ENCODE data around the gene CNNM2.
"Not testable (repeated sequence)": the region's sequence is repeated elsewhere in the genome, so short reads cannot be mapped to it uniquely, and the experiment has no call there.

The CNNM2 gene

DNA sequence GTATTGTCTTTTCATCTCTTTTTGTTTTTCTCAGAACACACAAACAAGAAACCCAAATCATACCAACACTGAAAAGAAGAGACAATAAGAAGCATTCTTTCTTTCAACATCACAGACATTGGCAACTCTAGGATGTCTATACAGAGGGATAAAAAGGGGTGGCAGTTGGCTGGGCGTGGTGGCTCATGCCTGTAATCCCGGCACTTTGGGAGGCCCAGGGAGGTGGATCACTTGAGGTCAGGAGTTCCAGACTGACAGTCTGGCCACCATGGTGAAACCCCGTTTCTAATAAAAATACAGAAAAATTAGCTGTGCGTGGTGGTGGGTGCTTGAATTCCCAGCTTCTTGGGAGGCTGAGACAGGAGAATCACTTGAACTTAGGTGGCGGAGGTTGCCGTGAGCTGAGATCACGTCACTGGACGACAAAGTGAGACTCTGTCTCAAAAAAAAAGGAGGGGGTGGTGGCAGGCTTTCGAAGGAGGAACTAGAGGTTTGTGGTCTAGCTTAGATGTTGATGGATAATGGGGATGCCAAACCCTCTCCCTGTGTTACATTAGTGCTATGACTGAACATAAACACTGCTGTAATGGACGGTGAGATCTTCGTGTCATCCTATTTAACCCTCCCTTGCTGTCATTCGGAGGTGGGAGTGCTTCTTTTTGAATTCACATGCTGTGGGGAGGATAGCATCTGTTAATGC lies 9.4 kb downstream of the CNNM2 start:
- DNase-seq = peak; percentile 74 to 81

DNA sequence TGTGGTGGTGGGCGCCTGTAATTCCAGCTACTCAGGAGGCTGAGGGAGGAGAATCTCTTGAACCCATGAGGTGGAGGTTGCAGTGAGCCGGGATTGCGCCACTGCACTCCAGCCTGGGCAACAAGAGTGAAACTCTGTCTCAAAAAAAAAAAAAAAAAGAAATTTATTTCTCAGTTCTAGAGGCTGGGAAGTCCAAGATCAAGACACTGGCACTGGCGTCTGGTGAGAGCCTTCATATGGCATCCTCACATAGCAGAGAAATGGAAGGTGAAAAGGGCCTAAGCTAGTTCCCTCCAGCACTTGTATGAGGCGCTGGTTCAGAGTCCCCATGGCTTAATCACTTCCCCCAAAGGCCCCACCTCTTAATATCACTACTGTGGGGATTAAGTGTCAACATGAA lies 10.3 kb downstream of the CNNM2 start:
- not testable (repeated sequence) for DNase-seq

DNA sequence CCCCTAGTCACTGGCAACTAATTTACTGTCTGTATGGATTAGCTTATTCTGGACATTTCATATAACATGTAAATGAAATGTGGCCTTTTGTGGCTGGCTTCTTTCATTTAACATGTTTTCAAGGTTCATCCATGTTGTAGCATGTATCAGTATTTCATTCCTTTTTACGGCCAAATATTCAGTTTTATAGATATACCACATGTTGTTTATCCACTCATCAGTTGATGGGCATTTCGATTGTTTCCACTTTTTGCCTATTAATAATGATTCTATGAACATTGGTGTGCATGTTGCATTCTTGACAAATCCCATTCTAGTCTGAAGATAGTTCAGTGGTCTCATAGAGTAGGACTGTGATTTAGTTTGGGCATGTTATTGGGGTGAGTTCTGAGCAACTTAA lies 12.6 kb downstream of the CNNM2 start:
- no peak for DNase-seq

DNA sequence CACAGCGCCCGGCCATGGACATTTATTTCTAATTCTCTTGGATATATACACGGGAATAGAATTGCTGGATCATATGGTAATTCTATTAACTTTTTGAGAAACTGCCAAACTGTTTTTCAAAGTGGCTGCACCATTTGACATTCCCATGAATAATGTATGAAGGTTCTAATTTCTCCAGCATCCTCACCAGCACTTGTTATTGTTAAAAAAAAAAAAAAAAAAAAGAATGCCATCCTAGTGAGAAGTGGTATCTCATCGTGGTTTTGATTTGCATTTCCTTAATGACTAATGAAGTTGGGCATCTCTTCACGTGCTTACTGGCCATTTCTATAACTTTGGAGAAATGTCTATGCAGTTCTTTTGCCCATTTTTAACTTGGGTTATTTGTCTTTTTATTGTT lies 13.5 kb downstream of the CNNM2 start:
- DNase-seq = no peak

DNA sequence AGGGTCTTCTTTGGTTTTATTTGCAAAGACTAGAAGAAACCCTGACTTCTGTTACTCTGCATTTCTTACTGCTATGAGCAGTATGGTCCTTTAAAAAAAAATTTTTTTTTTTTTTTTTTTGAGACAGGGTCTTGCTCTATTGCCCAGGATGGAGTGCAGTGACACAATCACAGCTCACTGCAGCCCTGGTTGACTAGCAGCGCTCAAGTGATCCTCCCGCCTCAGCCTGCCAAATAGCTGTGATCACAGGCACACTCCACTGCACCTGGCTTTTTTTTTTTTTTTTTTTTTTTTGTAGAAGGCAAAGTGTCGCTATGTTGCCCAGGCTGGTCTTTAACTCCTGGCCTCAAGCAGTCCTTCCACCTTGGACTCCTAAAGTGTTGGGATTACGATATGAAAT lies 17.4 kb downstream of the CNNM2 start:
- DNase-seq = no peak

DNA sequence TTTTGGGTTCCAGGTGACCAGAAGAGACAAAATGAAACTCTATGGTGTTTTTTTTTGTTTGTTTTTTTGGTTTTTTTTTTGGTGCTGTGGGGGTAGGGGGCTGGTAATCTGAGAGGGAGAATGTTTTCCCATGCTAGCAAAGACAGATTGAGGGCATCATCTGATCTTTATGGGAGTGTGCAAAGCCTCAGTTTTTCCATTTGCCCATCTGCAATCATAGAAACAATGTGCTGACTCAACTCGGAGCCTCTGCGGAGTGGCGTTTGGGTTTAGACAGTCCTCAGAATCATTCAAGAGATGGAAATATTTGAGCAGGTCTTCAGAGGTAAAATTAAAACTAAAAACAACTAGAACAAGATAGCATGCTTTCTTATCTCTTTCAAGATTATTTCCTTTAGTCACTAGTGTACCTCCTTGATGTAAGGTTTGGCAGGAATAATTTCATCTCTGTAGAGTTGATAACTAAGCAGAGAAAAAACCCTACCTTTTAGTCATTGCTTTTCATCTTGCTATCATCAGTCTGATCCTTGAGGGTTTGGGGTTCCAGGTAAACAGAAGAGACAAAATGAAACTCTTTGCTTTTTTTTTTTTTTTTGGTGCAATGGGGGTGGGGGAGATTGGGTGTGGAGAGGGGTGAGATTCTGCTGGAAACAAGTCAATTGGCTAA lies 18.0 kb downstream of the CNNM2 start:
- DNase-seq = no peak

DNA sequence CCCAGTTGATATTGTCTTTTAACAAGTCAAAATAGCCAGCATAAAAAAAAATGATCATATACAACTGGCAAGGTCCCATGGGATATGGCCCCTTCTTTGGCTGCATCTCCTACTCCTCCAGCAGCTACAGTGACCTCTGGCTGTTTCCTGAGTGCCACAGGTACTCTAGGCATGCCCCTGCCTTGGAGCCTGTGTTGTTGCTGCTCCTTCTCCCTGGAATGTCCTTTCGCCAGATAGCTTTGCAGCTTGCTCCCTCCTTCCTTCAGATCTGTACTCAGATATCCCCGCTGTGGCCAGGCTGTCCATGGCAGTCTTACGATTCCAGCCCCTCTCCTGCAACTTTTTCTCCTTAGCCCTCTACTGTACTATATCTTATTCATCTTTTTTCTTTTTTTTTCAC lies 23.3 kb downstream of the CNNM2 start:
- DNase-seq = no peak

DNA sequence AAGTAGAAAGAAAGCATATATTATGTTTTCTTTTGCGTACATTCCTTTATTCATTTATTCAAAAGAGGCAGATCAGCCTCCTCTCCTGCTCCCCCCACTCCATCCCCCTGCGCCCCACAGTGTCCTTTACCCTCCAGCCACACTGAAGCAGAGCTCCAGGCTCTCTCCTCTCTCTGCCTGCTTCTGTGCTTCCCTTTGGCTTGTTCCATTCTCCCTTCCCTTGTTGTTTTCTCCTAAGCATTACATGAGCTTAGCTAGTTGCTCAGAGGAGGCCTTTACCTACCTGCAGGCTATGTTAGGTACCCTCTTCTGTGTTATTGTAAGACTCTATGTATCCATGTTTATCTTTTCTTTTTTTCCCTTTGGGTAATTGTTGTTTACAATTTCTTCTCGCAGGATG lies 27.4 kb downstream of the CNNM2 start:
- no peak for DNase-seq

DNA sequence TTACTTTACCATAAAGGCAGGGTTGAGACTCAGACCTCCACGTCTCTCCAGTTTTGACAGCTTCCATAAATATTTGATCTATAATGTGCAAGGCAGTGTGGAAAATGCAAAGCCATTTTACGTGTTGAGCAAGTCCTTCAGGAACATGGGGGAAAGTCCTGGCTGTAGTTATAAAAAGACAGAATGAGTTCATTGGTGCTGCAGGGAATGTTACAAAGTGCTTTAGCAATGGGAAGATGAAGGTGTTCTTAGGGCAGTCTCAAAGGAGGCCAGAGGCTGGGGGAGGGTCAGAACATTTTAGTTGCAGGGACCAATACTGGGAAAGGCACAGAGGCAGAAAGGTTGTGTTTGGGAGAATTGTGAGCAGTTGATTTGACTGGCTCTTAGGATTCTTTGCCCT lies 27.9 kb downstream of the CNNM2 start:
- no peak for DNase-seq

DNA sequence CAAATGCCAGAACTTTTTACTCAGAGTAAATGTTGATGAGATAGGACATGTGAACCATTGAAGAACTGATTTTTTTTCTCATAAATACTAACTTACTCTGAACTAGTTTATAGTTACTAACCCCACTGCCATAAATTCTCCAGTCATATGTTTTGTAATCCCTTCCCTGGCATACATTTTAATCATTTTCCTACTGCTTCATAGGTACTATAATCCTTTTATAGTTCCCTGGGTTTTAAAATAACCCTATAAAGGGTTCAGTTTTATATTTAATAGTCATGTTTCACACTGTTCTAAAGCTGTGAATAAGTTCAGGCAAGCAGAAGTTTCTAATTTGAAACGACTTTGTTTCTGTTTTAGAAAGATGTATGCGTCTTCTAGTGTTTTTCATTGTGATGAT lies 28.9 kb downstream of the CNNM2 start:
- no peak for DNase-seq

DNA sequence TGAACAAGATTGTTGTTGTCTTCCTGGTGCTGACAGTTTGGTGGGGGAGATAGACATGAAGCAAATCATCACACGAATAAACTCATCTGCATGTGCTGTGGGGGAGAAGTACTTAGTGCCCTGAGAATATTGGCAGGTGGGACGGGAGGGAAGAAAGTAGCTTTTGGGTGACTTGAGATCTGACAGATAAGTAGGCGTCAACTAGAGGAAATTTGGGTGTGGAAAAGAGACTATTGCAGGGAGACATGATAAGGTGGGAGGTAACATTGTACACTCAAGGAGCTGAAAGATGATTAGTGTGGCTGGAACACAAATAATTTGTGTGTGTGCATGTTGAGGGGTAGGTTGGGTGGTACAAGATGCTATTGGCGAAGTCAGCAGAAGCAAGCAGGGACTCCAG lies 30.1 kb downstream of the CNNM2 start:
- DNase-seq = no peak

DNA sequence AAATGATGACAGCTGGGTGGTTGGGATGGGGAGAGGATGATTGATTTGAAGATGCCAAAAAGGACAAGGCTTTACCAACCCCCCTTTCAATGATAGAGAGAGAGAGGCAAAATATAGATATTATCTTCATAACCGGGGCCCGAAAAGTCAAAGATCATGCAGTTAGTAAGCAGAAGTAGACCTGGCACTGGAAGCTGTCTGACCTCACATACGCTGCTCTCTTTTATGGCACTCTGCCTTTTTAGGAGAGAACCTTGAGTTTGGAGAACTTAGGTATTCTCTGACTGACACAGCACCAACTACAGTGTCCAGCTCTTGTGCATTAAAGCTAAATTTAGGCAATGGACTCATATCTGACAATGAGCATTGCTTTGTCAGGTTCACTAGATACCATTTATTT lies 30.7 kb downstream of the CNNM2 start:
- no peak for DNase-seq

DNA sequence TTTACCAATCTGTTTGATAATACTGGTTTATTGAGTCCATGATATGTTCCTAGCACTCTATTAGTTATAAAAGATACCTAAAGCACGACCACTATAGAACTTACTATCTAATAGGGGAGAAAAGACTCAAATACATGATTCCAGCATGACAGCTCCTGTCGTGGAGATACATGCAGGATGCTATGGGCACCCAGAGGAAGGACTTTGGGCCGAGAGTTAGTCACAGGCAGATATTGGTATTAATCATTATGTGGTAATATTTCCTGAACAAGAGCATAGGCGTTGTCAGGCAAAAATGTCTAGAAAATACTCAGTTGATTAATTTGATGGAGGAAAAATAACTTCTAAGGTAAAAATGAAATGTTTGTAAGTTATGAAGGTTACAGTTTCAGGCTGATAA lies 31.8 kb downstream of the CNNM2 start:
- no peak for DNase-seq

DNA sequence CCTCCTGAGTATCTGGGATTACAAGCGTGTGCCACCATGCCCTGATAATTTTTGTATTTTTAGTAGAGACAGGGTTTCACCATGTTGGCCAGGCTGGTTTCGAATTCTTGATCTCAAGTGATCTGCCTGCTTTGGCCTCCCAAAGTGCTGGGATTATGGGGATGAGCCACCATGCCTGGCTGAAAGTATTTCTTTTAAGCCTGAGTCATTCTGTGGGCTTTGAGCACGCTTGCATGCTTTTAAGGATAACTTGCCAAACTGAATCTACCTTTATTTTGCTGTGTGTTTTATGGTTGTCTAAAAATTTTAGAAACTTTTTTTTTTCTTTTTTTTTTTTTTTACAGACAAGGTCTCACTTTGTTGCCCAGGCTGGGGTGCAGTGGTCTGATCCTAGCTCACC lies 33.2 kb downstream of the CNNM2 start:
- no peak for DNase-seq

DNA sequence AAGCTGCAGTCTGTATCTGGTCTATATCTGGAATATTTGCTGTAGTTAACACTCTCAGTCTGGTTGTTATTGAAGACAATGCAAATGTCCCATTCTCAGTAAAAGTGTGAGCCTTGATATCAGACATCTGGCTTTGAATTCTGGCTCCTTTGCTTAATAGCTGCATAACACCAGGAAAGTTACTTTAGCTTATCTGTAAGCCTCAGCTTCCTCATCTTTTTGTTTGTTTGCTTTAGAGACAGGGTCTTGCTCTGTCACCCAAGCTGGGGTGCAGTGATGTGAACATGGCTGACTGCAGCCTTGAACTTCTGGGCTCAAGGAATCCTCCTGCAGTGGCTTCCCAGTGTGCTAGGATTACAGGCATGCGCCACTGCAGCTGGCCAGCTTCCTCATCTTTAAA lies 41.3 kb downstream of the CNNM2 start:
- no peak for DNase-seq

DNA sequence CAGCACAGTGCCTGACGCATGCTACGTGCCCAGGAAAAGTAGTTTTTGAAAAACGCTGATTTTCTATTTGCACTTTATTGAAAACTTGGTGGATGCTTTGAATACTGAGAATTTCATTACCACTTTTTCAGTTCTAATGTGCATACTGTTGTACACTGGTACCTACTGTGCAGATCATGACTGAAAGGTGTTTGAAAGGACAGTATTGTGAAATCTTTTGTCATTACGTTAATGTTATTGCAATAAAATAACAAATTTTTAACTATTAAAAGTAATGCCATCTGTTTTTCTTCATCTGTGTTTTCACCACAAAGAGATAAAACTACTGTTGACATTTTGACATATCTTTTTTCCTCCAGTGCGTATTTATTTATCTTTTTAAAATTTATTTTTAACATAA lies 42.1 kb downstream of the CNNM2 start:
- DNase-seq = no peak

DNA sequence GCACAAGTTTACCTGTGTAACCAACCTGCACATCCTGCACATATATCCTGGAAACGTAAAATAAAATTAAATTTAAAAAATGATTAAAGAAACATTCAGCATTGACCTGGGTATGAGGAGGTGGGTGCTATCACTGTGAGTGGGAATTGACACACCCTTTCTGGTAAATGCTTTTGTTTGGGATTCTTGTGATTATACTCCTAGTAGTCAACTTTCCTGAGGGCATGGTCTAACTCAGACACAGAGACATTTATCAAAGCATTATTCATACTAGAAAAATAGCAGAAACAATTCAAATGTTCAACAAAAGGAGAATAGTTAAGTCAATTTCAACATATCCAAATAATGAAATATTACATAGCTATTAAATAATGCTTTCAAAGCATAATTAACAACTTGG lies 44.2 kb downstream of the CNNM2 start:
- no peak for DNase-seq

DNA sequence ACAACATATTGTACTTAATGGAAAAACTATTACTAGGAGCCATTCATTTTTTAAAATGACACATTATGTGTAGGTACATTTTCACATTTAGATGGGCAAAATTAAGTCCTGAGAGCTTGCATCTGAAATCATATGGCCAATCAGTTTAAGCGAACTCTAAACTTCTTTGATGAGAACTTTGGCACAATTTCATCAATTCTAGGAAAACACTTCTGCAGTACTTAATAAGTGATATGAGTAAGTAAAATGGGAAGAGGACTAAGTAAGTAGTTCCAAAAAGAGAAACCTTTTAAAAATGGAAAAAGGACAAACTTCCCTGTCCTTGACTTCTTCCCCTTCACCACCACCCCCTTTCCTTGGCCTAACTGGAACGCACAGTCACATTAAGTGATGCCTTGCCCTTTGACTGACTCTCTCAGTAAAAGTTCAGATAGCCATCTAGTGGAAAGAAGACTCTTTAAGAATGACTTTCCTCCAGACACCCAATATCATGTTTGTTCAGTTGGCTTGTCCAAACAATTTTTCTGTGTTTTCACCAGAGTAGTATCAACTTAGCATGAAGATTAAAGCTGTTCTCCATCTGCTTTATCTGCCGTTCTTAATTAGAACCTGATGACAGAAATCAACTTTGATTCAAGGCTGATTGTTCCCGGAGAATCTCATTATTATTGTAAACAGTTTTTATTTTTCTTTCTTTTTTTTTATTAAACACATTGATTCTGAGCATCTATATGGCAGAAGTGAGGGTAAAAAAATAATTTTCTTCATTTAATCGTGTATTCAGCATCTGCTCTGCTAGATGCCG lies 45.1 kb downstream of the CNNM2 start:
- DNase-seq = no peak

DNA sequence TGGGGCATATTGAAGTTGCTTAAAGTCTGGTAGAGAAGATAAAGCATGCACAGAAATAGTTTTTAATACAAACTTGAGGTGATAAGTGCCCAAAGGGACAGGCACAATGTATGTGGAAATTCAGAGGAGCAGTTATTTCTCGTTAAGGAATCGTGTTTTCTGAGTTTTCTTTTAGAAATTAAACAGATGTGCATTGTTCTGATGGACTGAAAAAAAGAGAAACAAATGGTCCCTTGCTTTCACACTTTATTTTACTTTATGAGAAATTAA lies 45.6 kb downstream of the CNNM2 start:
- no peak for DNase-seq

DNA sequence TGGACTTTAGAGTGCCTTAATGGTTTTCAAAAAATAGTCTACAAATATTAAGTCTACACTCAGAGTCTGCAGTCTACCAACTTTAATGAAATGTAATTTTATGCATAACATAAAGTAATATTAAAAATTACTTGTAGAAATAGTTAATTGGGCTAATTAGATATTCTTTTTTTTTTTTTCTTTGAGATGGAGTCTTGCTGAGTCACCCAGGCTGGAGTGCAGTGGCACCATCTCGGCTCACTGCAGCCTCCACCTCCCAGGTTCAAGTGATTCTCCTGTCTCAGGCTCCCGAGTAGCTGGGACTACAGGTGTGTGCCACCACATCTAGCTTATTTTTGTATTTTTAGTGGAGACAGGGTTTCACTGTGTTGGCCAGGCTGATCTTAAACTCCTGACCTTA lies 46.0 kb downstream of the CNNM2 start:
- not testable (repeated sequence) for DNase-seq

DNA sequence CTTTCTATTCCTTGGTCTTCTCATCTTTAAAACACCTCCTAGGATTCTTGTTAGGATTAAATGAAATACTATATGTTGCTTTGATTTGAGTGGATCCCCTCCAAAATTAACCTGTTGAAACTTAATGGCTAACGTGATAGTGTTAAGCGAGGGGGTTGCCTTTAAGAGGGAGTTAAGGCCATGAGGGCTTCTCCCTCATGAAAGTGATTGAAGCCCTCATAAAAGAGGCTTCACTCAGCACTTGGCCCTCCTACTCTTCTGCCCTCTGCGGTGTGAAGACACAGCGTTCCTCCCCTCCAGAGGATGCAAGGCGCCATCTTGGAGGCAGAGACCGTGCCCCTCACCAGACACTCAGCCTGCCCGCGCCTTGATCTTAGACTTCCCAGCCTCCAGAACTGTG lies 46.6 kb downstream of the CNNM2 start:
- no peak for DNase-seq

DNA sequence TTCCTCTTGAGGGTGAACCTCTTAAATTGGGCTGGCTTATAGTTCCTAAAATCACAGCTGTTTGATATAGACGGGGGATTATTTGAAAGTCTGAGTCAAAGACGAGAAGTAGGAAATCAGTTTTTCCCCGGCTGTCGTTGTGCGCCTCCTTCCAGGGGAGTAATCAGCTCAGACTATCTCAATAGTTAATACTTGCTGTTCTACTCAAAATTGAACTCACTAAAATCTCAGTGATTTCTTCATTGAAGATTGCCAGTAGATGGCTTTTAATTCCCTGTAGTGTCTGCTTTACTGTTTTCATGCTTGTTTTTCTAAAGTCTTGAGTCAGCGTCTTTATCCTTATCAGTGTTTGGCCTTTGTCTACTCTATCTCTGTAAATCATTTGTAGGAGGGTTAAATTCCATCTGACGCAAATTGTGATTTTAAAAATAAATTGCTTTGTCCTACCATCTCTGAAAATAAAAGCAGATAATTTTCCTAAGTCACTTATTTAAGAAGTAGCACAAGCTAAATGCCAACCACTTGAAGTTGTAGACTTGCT lies 47.3 kb downstream of the CNNM2 start:
- no peak for DNase-seq

DNA sequence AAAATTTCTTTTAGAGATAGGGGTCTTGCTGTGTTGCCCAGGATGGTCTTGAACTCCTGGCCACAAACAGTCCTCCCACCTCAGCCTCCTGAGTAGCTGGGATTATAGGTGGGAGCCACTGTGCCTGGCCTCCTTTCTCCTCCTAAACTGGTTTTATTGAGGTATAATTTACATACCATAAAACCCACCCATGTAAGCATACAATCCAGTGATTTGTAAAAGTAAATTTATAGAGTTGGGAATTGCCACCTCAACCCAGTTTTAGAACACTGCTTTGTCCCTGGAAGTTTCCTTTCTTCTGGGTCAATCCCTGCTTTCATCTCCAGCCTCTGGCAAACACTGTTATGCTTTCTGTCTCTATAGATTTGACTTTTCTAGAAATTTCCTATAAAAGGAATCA lies 49.0 kb downstream of the CNNM2 start:
- DNase-seq = no peak

Data from AML-193 (cell line).